ENCODE measurements around the gene TBL2.

Gene TBL2

GRCh38 chr7:73572767-73573186 lies 5.6 kb downstream of the TBL2 start:
- no peak for DNase-seq (ENCODE audit: extremely low read depth, insufficient read length)
- peaks cover 41% of the 10 kb centered on the region for H3K36me3 ChIP-seq (ENCODE audit: control insufficient read depth, insufficient read depth, low read length)
- TF ChIP-seq, protein P1, sequence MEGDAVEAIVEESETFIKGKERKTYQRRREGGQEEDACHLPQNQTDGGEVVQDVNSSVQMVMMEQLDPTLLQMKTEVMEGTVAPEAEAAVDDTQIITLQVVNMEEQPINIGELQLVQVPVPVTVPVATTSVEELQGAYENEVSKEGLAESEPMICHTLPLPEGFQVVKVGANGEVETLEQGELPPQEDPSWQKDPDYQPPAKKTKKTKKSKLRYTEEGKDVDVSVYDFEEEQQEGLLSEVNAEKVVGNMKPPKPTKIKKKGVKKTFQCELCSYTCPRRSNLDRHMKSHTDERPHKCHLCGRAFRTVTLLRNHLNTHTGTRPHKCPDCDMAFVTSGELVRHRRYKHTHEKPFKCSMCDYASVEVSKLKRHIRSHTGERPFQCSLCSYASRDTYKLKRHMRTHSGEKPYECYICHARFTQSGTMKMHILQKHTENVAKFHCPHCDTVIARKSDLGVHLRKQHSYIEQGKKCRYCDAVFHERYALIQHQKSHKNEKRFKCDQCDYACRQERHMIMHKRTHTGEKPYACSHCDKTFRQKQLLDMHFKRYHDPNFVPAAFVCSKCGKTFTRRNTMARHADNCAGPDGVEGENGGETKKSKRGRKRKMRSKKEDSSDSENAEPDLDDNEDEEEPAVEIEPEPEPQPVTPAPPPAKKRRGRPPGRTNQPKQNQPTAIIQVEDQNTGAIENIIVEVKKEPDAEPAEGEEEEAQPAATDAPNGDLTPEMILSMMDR (IDR thresholded peaks at IDR 0.05; ENCODE audit: insufficient read depth, low read length, poor library complexity, severe bottlenecking): no peak
- no peak overlapping the region for H3K4me3 ChIP-seq (replicated peaks; ENCODE audit: low read depth, low read length)
- H3K27me3 ChIP-seq (replicated peaks; ENCODE audit: control insufficient read depth, insufficient read depth, low read length): no peaks in the 10 kb centered on the region

DNA sequence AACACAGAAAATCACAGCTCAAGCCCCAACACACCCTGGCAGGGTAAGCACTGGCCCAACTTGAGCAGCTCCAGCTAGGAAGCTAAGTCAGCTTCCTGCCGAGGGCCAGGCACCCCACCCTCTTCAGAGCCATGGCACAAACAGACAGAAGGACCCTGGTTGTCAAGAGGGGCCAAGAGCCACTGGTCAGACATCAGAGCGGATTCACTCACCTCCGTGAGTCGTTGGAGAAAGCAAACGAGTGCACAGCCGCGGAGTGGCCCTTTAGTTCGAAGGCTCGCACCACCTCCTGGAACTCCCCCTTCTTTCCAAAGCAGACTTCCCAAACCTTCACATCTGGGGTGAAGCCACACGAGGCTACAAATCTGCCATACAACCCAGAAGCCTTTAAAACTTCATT lies 7.4 kb downstream of the TBL2 start:
- Histone ChIP-seq H3K4me3 (replicated peaks; ENCODE audit: low read depth, low read length) (no peak overlapping the region), H3K36me3 (ENCODE audit: control insufficient read depth, insufficient read depth, low read length) (peaks cover 41% of the 10 kb centered on the region), H3K27me3 (replicated peaks; ENCODE audit: control insufficient read depth, insufficient read depth, low read length) (no peaks in the 10 kb centered on the region)
- DNase-seq (ENCODE audit: extremely low read depth, insufficient read length): no peak
- TF ChIP-seq, protein P1 (IDR thresholded peaks at IDR 0.05; ENCODE audit: insufficient read depth, low read length, poor library complexity, severe bottlenecking): no peak

DNA sequence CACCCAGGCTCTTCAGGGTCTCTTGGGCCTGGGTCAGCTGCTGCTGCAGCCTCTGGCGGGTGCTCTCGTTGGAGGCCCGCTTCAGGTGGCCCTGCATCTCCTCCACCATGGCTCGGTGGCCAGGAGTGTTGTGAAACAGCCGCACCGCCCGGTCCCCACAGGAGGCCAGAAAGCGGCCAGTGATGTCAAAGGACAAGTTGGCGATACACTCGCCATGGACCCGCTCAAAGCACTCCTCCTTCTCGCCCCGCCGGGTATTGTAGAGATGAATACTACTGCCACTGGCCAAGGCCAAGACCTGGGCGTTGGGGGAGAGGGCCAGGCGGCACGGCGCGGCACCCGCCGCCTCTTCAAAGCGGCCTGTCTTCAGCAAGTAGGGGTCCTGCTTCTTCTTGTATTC lies 7.9 kb downstream of the TBL2 start:
- Histone ChIP-seq H3K27me3 (replicated peaks; ENCODE audit: control insufficient read depth, insufficient read depth, low read length) (no peaks in the 10 kb centered on the region), H3K4me3 (replicated peaks; ENCODE audit: low read depth, low read length) (no peak overlapping the region), H3K36me3 (ENCODE audit: control insufficient read depth, insufficient read depth, low read length) (peaks cover 41% of the 10 kb centered on the region)
- TF ChIP-seq, protein P1 (IDR thresholded peaks at IDR 0.05; ENCODE audit: insufficient read depth, low read length, poor library complexity, severe bottlenecking): no peak
- DNase-seq (ENCODE audit: extremely low read depth, insufficient read length): no peak

DNA sequence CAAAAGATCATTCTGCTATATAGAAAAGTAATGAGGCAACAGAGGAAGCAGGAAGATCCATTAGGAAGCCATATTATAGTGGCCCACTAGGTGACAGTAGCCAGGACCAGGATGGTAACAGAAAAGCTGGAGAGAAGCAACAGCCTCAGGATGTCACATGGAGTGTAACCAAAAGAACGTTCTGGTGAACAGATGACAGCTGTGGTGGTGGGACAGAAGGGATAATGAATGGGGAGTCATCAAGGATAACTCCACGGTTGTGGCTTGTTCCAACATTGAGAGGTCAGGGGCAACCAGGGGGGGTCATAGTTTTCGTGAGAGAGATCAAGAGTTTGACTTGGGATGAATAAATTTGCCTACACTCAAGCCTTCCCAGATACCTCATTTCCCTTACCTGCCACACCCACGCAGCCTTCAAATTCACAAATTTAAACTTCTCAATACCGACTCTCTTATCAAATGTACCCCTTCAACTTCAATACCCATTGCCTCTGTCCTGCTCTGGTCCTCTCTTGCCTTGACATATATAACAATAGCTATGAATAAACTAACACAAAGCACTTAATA lies 9.3 kb downstream of the TBL2 start:
- no peak for DNase-seq (ENCODE audit: extremely low read depth, insufficient read length)
- Histone ChIP-seq H3K27me3 (replicated peaks; ENCODE audit: control insufficient read depth, insufficient read depth, low read length) (no peaks in the 10 kb centered on the region), H3K36me3 (ENCODE audit: control insufficient read depth, insufficient read depth, low read length) (peaks cover 33% of the 10 kb centered on the region), H3K4me3 (replicated peaks; ENCODE audit: low read depth, low read length) (no peak overlapping the region)
- TF ChIP-seq, protein P1 (IDR thresholded peaks at IDR 0.05; ENCODE audit: insufficient read depth, low read length, poor library complexity, severe bottlenecking): no peak

GRCh38 chr7:73567846-73568685 lies 10.3 kb downstream of the TBL2 start:
- TF ChIP-seq, protein P1 (IDR thresholded peaks at IDR 0.05; ENCODE audit: insufficient read depth, low read length, poor library complexity, severe bottlenecking): no peak
- Histone ChIP-seq H3K27me3 (replicated peaks; ENCODE audit: control insufficient read depth, insufficient read depth, low read length) (no peaks in the 10 kb centered on the region), H3K36me3 (ENCODE audit: control insufficient read depth, insufficient read depth, low read length) (peaks cover 23% of the 10 kb centered on the region), H3K4me3 (replicated peaks; ENCODE audit: low read depth, low read length) (no peak overlapping the region)
- no peak for DNase-seq (ENCODE audit: extremely low read depth, insufficient read length)
